ENCODE measurements around the gene AAK1.
"Not testable (repeated sequence)": the region's sequence is repeated elsewhere in the genome, so short reads cannot be mapped to it uniquely, and the experiment has no call there.

The AAK1 gene

GRCh38 chr2:69556008-69556407 is 87.5 kb downstream of the AAK1 start:
- Histone ChIP-seq H3K9ac (no peak overlapping the region), H4K20me1 (peaks cover 0 to 36% (median 0%) of the 10 kb centered on the region in 11 experiments; a peak in 8 of 22 replicates)

GRCh38 chr2:69554981-69555380 is 88.6 kb downstream of the AAK1 start:
- H3K9me3 ChIP-seq (replicated peaks in 1 of 11): peaks cover 0 to 12% (median 9%) of the 10 kb centered on the region in 11 experiments; a peak in 15 of 22 replicates
- H3K27me3 ChIP-seq: no peaks in the 10 kb centered on the region
- H3K4me2 ChIP-seq: peak overlapping the region; percentile 63 to 95 (median 83)
- peak overlapping the region; percentile 6 to 50 (median 31); a peak in 19 of 22 replicates for H3K9ac ChIP-seq
- H3K27ac ChIP-seq: peak overlapping the region; percentile 25 to 68 (median 59); a peak in 21 of 22 replicates
- peaks cover 0 to 26% (median 0%) of the 10 kb centered on the region in 11 experiments; a peak in 7 of 22 replicates for H4K20me1 ChIP-seq
- peaks cover 21 to 53% (median 36%) of the 10 kb centered on the region in 10 experiments for H3K4me1 ChIP-seq
- H3K36me3 ChIP-seq: peaks cover 0 to 56% (median 42%) of the 10 kb centered on the region in 11 experiments; a peak in 20 of 22 replicates
- TF ChIP-seq Cebpa-rat (IDR thresholded peaks at IDR 0.05): no peak
- no peak overlapping the region for H3K4me3 ChIP-seq

More at GRCh38 chr2:69556008-69556407, 87.5 kb downstream of the AAK1 start:
- H3K27me3 ChIP-seq: no peaks in the 10 kb centered on the region
- H3K36me3 ChIP-seq: peaks cover 0 to 45% (median 34%) of the 10 kb centered on the region in 11 experiments; a peak in 20 of 22 replicates
- H3K9me3 ChIP-seq (replicated peaks in 1 of 11): peaks cover 0 to 12% (median 9%) of the 10 kb centered on the region in 11 experiments; a peak in 15 of 22 replicates
- no peak overlapping the region for H3K4me3 ChIP-seq
- peak overlapping the region in 6 of 11 experiments; percentile 23 to 95 (median 76); a peak in 8 of 22 replicates for H3K4me2 ChIP-seq
- peak overlapping the region in 1 of 11 experiments; percentile 13; a peak in 2 of 22 replicates for H3K27ac ChIP-seq
- no peak for TF ChIP-seq Cebpa-rat (IDR thresholded peaks at IDR 0.05)
- H3K4me1 ChIP-seq: peaks cover 29 to 54% (median 43%) of the 10 kb centered on the region in 10 experiments

GRCh38 chr2:69554568-69554967 is 89.0 kb downstream of the AAK1 start:
- H3K4me3 ChIP-seq: no peak overlapping the region
- H3K4me2 ChIP-seq: peak overlapping the region; percentile 63 to 95 (median 83)
- H3K9me3 ChIP-seq (replicated peaks in 1 of 11): peaks cover 0 to 12% (median 9%) of the 10 kb centered on the region in 11 experiments; a peak in 15 of 22 replicates
- peaks cover 0 to 60% (median 43%) of the 10 kb centered on the region in 11 experiments; a peak in 20 of 22 replicates for H3K36me3 ChIP-seq
- no peaks in the 10 kb centered on the region for H3K27me3 ChIP-seq
- H3K9ac ChIP-seq: peak overlapping the region; percentile 6 to 50 (median 30); a peak in 16 of 22 replicates
- H4K20me1 ChIP-seq: peaks cover 0 to 22% (median 0%) of the 10 kb centered on the region in 11 experiments; a peak in 6 of 22 replicates
- H3K27ac ChIP-seq: peak overlapping the region; percentile 25 to 68 (median 59); a peak in 21 of 22 replicates
- TF ChIP-seq Cebpa-rat (IDR thresholded peaks at IDR 0.05): no peak
- H3K4me1 ChIP-seq: peaks cover 18 to 53% (median 36%) of the 10 kb centered on the region in 10 experiments

- peaks cover 0 to 16% (median 0%) of the 10 kb centered on the region in 11 experiments; a peak in 3 of 22 replicates for H4K20me1 ChIP-seq
- peaks cover 0 to 14% (median 9%) of the 10 kb centered on the region in 11 experiments; a peak in 15 of 22 replicates for H3K9me3 ChIP-seq (replicated peaks in 1 of 11)
- peaks cover 19 to 58% (median 40%) of the 10 kb centered on the region in 10 experiments for H3K4me1 ChIP-seq
- H3K4me2 ChIP-seq: peak overlapping the region in 7 of 11 experiments; percentile 45 to 95 (median 83); a peak in 15 of 22 replicates
- H3K9ac ChIP-seq: no peak overlapping the region; a peak in 1 of 22 replicates
- H3K27ac ChIP-seq: peak overlapping the region in 4 of 11 experiments; percentile 35 to 65 (median 60); a peak in 6 of 22 replicates
- no peaks in the 10 kb centered on the region for H3K27me3 ChIP-seq
- TF ChIP-seq Cebpa-rat (IDR thresholded peaks at IDR 0.05): no peak
- H3K36me3 ChIP-seq: peaks cover 0 to 63% (median 43%) of the 10 kb centered on the region in 11 experiments; a peak in 20 of 22 replicates
- H3K4me3 ChIP-seq: no peak overlapping the region
Observed at GRCh38 chr2:69553991-69554390, 89.5 kb downstream of the AAK1 start.

- Histone ChIP-seq H3K36me3 (peaks cover 0 to 64% (median 47%) of the 10 kb centered on the region in 11 experiments; a peak in 20 of 22 replicates), H4K20me1 (peaks cover 0 to 12% (median 0%) of the 10 kb centered on the region in 11 experiments; a peak in 3 of 22 replicates), H3K9me3 (replicated peaks in 1 of 11) (peaks cover 5 to 36% (median 29%) of the 10 kb centered on the region in 11 experiments; a peak in 20 of 22 replicates), H3K4me1 (peaks cover 36 to 76% (median 57%) of the 10 kb centered on the region in 10 experiments), H3K4me2 (peak overlapping the region in 3 of 11 experiments; percentile 2 to 29 (median 19); a peak in 2 of 22 replicates), H3K27ac (0 out of 22 replicates have a peak overlapping the region, but pooled peaks of 1 of the 11 experiments have one; percentile 9)
- H3K9ac ChIP-seq, H3K27me3 ChIP-seq, H3K4me3 ChIP-seq: not testable (repeated sequence)
Observed at GRCh38 chr2:69550511-69550910, 93.0 kb downstream of the AAK1 start.

- H3K4me2 ChIP-seq: peak overlapping the region in 3 of 11 experiments; percentile 59 to 74 (median 62); a peak in 6 of 22 replicates
- peak overlapping the region in 1 of 11 experiments; percentile 75; a peak in 4 of 22 replicates for H3K27ac ChIP-seq
- H3K9ac ChIP-seq: no peak overlapping the region
- no peak for TF ChIP-seq Cebpa-rat (IDR thresholded peaks at IDR 0.05)
- peaks cover 5 to 36% (median 29%) of the 10 kb centered on the region in 11 experiments; a peak in 20 of 22 replicates for H3K9me3 ChIP-seq (replicated peaks in 1 of 11)
- H4K20me1 ChIP-seq: peaks cover 0 to 18% (median 0%) of the 10 kb centered on the region in 11 experiments; a peak in 2 of 22 replicates
- no peak overlapping the region for H3K4me3 ChIP-seq
- H3K4me1 ChIP-seq: peaks cover 31 to 71% (median 50%) of the 10 kb centered on the region in 10 experiments
- H3K36me3 ChIP-seq: peaks cover under 1 to 69% (median 54%) of the 10 kb centered on the region in 11 experiments
- no peaks in the 10 kb centered on the region for H3K27me3 ChIP-seq
Observed at GRCh38 chr2:69549421-69549820, 94.1 kb downstream of the AAK1 start.

- H3K4me3 ChIP-seq: peak overlapping the region in 3 of 10 experiments; percentile 12 to 27 (median 27); a peak in 3 of 20 replicates
- H3K27me3 ChIP-seq: no peaks in the 10 kb centered on the region
- peak overlapping the region in 10 of 11 experiments; percentile 36 to 77 (median 72); a peak in 18 of 22 replicates for H3K27ac ChIP-seq
- H3K9me3 ChIP-seq (replicated peaks in 1 of 11): peaks cover 5 to 26% (median 22%) of the 10 kb centered on the region in 11 experiments; a peak in 20 of 22 replicates
- peaks cover 0 to 19% (median 0%) of the 10 kb centered on the region in 11 experiments; a peak in 2 of 22 replicates for H4K20me1 ChIP-seq
- peaks cover 13 to 69% (median 57%) of the 10 kb centered on the region in 11 experiments for H3K36me3 ChIP-seq
- peaks cover 28 to 60% (median 42%) of the 10 kb centered on the region in 10 experiments for H3K4me1 ChIP-seq
- peak overlapping the region; percentile 42 to 74 (median 57); a peak in 21 of 22 replicates for H3K4me2 ChIP-seq
- peak in 4 of 11 experiments; percentile 12 to 58 (median 53); a peak in 6 of 22 replicates for TF ChIP-seq Cebpa-rat (IDR thresholded peaks at IDR 0.05)
- peak overlapping the region in 7 of 11 experiments; percentile 4 to 61 (median 42); a peak in 7 of 22 replicates for H3K9ac ChIP-seq
Observed at GRCh38 chr2:69547984-69548715, 95.4 kb downstream of the AAK1 start.

GRCh38 chr2:69546646-69547045 is 96.9 kb downstream of the AAK1 start:
- Histone ChIP-seq H4K20me1 (peaks cover 0 to 19% (median 0%) of the 10 kb centered on the region in 11 experiments; a peak in 2 of 22 replicates), H3K9me3 (replicated peaks in 1 of 11) (peaks cover 5 to 29% (median 23%) of the 10 kb centered on the region in 11 experiments; a peak in 20 of 22 replicates), H3K4me1 (peaks cover 28 to 60% (median 42%) of the 10 kb centered on the region in 10 experiments), H3K9ac (no peak overlapping the region), H3K36me3 (peaks cover 28 to 71% (median 58%) of the 10 kb centered on the region in 11 experiments), H3K4me3 (no peak overlapping the region), H3K27me3 (no peaks in the 10 kb centered on the region), H3K27ac (peak overlapping the region in 1 of 11 experiments; percentile 72; a peak in 1 of 22 replicates), H3K4me2 (peak overlapping the region in 5 of 11 experiments; percentile 35 to 59 (median 42); a peak in 8 of 22 replicates)
- TF ChIP-seq Cebpa-rat (IDR thresholded peaks at IDR 0.05): no peak
